ENCODE data around the gene ZNF48. TPM values are rescaled to one million over a fixed set of nuclear protein-coding genes. Genes with fewer than 3 reads are reported as not detected.

Gene ZNF48
- total RNA-seq, 2 experiments from 2014 or later = 17.3 to 18.8 TPM

GRCh38 chr16:30358990-30359870, 36.0 kb upstream of the ZNF48 start:
- BruUV-seq (replicated peaks) = no TSS peak
- H3K4me2 ChIP-seq (ENCODE audit: low read length) = no peak overlapping the region
- peaks cover 23% of the 10 kb centered on the region for H3K4me1 ChIP-seq (ENCODE audit: insufficient read depth, low read length, poor library complexity, severe bottlenecking)
- no peak overlapping the region for H3K4me3 ChIP-seq (ENCODE audit: low read depth, low read length, poor library complexity, severe bottlenecking)
- DNase-seq (ENCODE audit: low spot score) = no peak
- intact Hi-C loops (cut with micrococcal nuclease; ENCODE audit: unreplicated experiment) = loop anchor here (10.0 kb wide), 1 partner anchor 294 kb away; the partner anchor contains the start of gene ALDOA
- peaks cover 79% of the 10 kb centered on the region for H3K36me3 ChIP-seq (ENCODE audit: insufficient read depth, low read length)
- H4K20me1 ChIP-seq (ENCODE audit: insufficient read depth, low read length) = no peaks in the 10 kb centered on the region; the same call in 1 of the 2 replicates
- H3K9me2 ChIP-seq (ENCODE audit: insufficient read depth, low read length) = no peaks in the 10 kb centered on the region
- CTCF ChIA-PET (ENCODE audit: unreplicated experiment) = no interaction called here
- no peak overlapping the region for H3K27ac ChIP-seq (ENCODE audit: low read depth, low read length, poor library complexity, severe bottlenecking)
- TF ChIP-seq CTCF (conservative IDR thresholded peaks at IDR 0.05; ENCODE audit: low read length) (no peak), EZH2phosphoT487 (IDR thresholded peaks at IDR 0.05; ENCODE audit: borderline replicate concordance, low read depth, low read length) (no peak)
- no peak overlapping the region for H2AFZ ChIP-seq (ENCODE audit: low read length)
- no peaks in the 10 kb centered on the region for H3K9me3 ChIP-seq (ENCODE audit: low read length)
- POLR2A ChIA-PET = no interaction called here
- H3K79me2 ChIP-seq (ENCODE audit: insufficient read depth, low read depth, low read length) = peaks cover 32% of the 10 kb centered on the region

GRCh38 chr16:30359871-30360170, 35.4 kb upstream of the ZNF48 start:
- Histone ChIP-seq H3K36me3 (ENCODE audit: insufficient read depth, low read length) (peaks cover 85% of the 10 kb centered on the region), H3K27ac (ENCODE audit: low read depth, low read length, poor library complexity, severe bottlenecking) (no peak overlapping the region), H3K9me3 (ENCODE audit: low read length) (no peaks in the 10 kb centered on the region), H3K4me2 (ENCODE audit: low read length) (no peak overlapping the region), H3K9me2 (ENCODE audit: insufficient read depth, low read length) (no peaks in the 10 kb centered on the region), H4K20me1 (ENCODE audit: insufficient read depth, low read length) (no peaks in the 10 kb centered on the region; the same call in 1 of the 2 replicates), H3K4me1 (ENCODE audit: insufficient read depth, low read length, poor library complexity, severe bottlenecking) (peaks cover 25% of the 10 kb centered on the region), H3K79me2 (ENCODE audit: insufficient read depth, low read depth, low read length) (peaks cover 32% of the 10 kb centered on the region), H3K4me3 (ENCODE audit: low read depth, low read length, poor library complexity, severe bottlenecking) (no peak overlapping the region), H2AFZ (ENCODE audit: low read length) (no peak overlapping the region)
- no peak for TF ChIP-seq EZH2phosphoT487 (IDR thresholded peaks at IDR 0.05; ENCODE audit: borderline replicate concordance, low read depth, low read length)
- no peak for TF ChIP-seq CTCF (conservative IDR thresholded peaks at IDR 0.05; ENCODE audit: low read length)
- ChIA-PET CTCF (ENCODE audit: unreplicated experiment) (no interaction called here), POLR2A (no interaction called here)
- intact Hi-C loops (cut with micrococcal nuclease; ENCODE audit: unreplicated experiment) = loop anchor here (10.0 kb wide), 1 partner anchor 295 kb away; the partner anchor contains the start of gene ALDOA
- DNase-seq (ENCODE audit: low spot score) = no peak
- no TSS peak for BruUV-seq (replicated peaks)

GRCh38 chr16:30361180-30361579, 34.0 kb upstream of the ZNF48 start:
- Histone ChIP-seq H3K36me3 (ENCODE audit: insufficient read depth, low read length) (peaks cover 94% of the 10 kb centered on the region), H3K4me1 (ENCODE audit: insufficient read depth, low read length, poor library complexity, severe bottlenecking) (peaks cover 21% of the 10 kb centered on the region), H3K27ac (ENCODE audit: low read depth, low read length, poor library complexity, severe bottlenecking) (no peak overlapping the region), H3K4me2 (ENCODE audit: low read length) (no peak overlapping the region), H3K9me3 (ENCODE audit: low read length) (no peaks in the 10 kb centered on the region), H2AFZ (ENCODE audit: low read length) (no peak overlapping the region), H4K20me1 (ENCODE audit: insufficient read depth, low read length) (no peaks in the 10 kb centered on the region; the same call in 1 of the 2 replicates), H3K9me2 (ENCODE audit: insufficient read depth, low read length) (no peaks in the 10 kb centered on the region), H3K79me2 (ENCODE audit: insufficient read depth, low read depth, low read length) (peaks cover 42% of the 10 kb centered on the region), H3K4me3 (ENCODE audit: low read depth, low read length, poor library complexity, severe bottlenecking) (no peak overlapping the region)
- TF ChIP-seq EZH2phosphoT487 (IDR thresholded peaks at IDR 0.05; ENCODE audit: borderline replicate concordance, low read depth, low read length) (no peak), CTCF (conservative IDR thresholded peaks at IDR 0.05; ENCODE audit: low read length) (no peak)
- intact Hi-C loops (cut with micrococcal nuclease; ENCODE audit: unreplicated experiment) = no loop called here
- POLR2A ChIA-PET = interaction anchor here (0.8 kb wide), 1 partner anchor 9 kb away, joined by 5 read pairs; the partner anchor contains the start of gene TBC1D10B
- BruUV-seq (replicated peaks) = no TSS peak
- DNase-seq (ENCODE audit: low spot score) = no peak
- CTCF ChIA-PET (ENCODE audit: unreplicated experiment) = no interaction called here

Measured in OCI-LY7 (cell line).